Panc1 (cell line): ENCODE data around the gene PSEN2. TPM values are rescaled to one million over a fixed set of nuclear protein-coding genes. Genes with fewer than 3 reads are reported as not detected.
"Not testable (repeated sequence)": the region's sequence is repeated elsewhere in the genome, so short reads cannot be mapped to it uniquely, and the experiment has no call there.

Source experiments
- ATAC-seq: fragments of 200-7000 bp; cut with Tn5 transposase; 2 replicates; pipeline ENCODE4 v1.9.1; 2020; ENCODE audit warnings: mild to moderate bottlenecking, moderate library complexity
- BruUV-seq: library from RNA; stranded (reverse); fragments of 400-500 nt; replicated peaks from 2 replicates; lab custom pipeline; 2021; lab: Mats Ljungman, UMichigan
- CTCF ChIA-PET: fragments of 300-600 bp; sonication (Branson Sonifier 250); formaldehyde crosslinking; loops from one replicate; lab custom pipeline; 2022; ENCODE audit warnings: antibody characterized with exemption; lab: Charles Lee
- POLR2A ChIA-PET: fragments of 300-600 bp; sonication (Branson Sonifier 250); formaldehyde crosslinking; loops from one replicate; lab custom pipeline; 2022; ENCODE audit warnings: antibody characterized with exemption; lab: Charles Lee
- DNase-seq: peaks from one replicate; pipeline ENCODE4 v3.0.0-alpha.2; 2010; ENCODE audit warnings: low read depth, low spot score
- H3K27ac ChIP-seq: 2 replicates; pipeline ENCODE4 v1.5.1; 2011; ENCODE audit warnings: mild to moderate bottlenecking, low read length, inconsistent platforms
- H3K27me3 ChIP-seq: fragments of 200-500 bp; sonication (Bioruptor generic); 2 replicates; pipeline ENCODE4 v1.6.0; 2014; ENCODE audit warnings: low read length, inconsistent platforms; ENCODE audit not compliant: control insufficient read depth, insufficient read depth
- H3K36me3 ChIP-seq: fragments of 200-500 bp; sonication (Bioruptor generic); 2 replicates; pipeline ENCODE4 v1.5.1; 2014; ENCODE audit warnings: inconsistent platforms, mild to moderate bottlenecking, low read length, moderate library complexity; ENCODE audit not compliant: control insufficient read depth, insufficient read depth
- H3K4me1 ChIP-seq: 2 replicates; pipeline ENCODE4 v1.5.1; 2011; ENCODE audit warnings: inconsistent platforms, mild to moderate bottlenecking, low read length, moderate library complexity; ENCODE audit not compliant: control insufficient read depth, insufficient read depth
- H3K4me3 ChIP-seq, 2 experiments: 2 replicates each; pipeline ENCODE4 v1.5.1; 2011 to 2012; ENCODE audit warnings: low read depth in 2 of 2, low read length in 2 of 2, mild to moderate bottlenecking in 2 of 2, inconsistent platforms in 1 of 2, moderate library complexity in 1 of 2
- H3K9me3 ChIP-seq: fragments of 200-500 bp; sonication (Bioruptor generic); 2 replicates; pipeline ENCODE4 v1.5.1; 2014; ENCODE audit warnings: low read depth, mild to moderate bottlenecking, inconsistent platforms, low read length, moderate library complexity; ENCODE audit not compliant: control insufficient read depth, insufficient read depth
- CTCF ChIP-seq: fragments of 450-650 bp; IDR thresholded peaks from 2 replicates; pipeline ENCODE4 v1.5.1; 2017; ENCODE audit warnings: mild to moderate bottlenecking
- POLR2AphosphoS5 ChIP-seq: IDR thresholded peaks from 2 replicates; pipeline ENCODE4 v1.6.1; 2012; ENCODE audit warnings: mild to moderate bottlenecking, low read depth, low read length, moderate library complexity
- REST ChIP-seq, 2 experiments: IDR thresholded peaks; 2 replicates each; pipeline ENCODE4 v1.6.1; 2011 to 2012; ENCODE audit warnings: low read depth in 2 of 2, control low read depth in 1 of 2, low read length in 1 of 2, mild to moderate bottlenecking in 1 of 2, moderate library complexity in 1 of 2; ENCODE audit not compliant: insufficient read depth in 1 of 2
- SIN3A ChIP-seq: IDR thresholded peaks from 2 replicates; pipeline ENCODE4 v1.6.1; 2012; ENCODE audit warnings: low read depth, mild to moderate bottlenecking, low read length, moderate library complexity, borderline replicate concordance; ENCODE audit not compliant: insufficient read depth
- TCF7L2 ChIP-seq: IDR thresholded peaks from 2 replicates; pipeline ENCODE4 v1.6.1; 2011; ENCODE audit warnings: mild to moderate bottlenecking, low read depth, low read length, inconsistent platforms
- in situ Hi-C: cut with HindIII; loops from 2 replicates; pipeline ENCODE4 v1.10.0; 2016; ENCODE audit warnings: low sequenced_read_pairs, low pct_unique_long_range_greater_than_20kb
- intact Hi-C: fragments of 100-400 bp; cut with micrococcal nuclease; formaldehyde crosslinking; loops from one replicate; pipeline ENCODE4 v1.10.0; 2022; ENCODE audit not compliant: unreplicated experiment
- total RNA-seq: library from RNA; stranded (reverse); gene quantifications from one replicate; pipeline ENCODE4 v1.2.1, GENCODE V29; 2021; ENCODE audit not compliant: unreplicated experiment

The PSEN2 gene
- total RNA-seq, 1 experiment from 2014 or later = 33.3 TPM

- Histone ChIP-seq H3K4me1 (peaks cover 4% of the 10 kb centered on the region), H3K27ac (no peak overlapping the region), H3K9me3 (no peaks in the 10 kb centered on the region), H3K4me3 (no peak overlapping the region), H3K36me3 (no peaks in the 10 kb centered on the region), H3K27me3 (no peaks in the 10 kb centered on the region)
- CTCF ChIA-PET = interaction anchor here (0.7 kb wide), 1 partner anchor 110 kb away, joined by 4 read pairs; no protein-coding TSS in a partner anchor
- no peak for ATAC-seq
- no peak for DNase-seq
- in situ Hi-C loops (no loop called here), intact Hi-C loops (no loop called here)
- TF ChIP-seq CTCF = no peak
- TF ChIP-seq REST (IDR thresholded peaks at IDR 0.05; ENCODE audit: insufficient read depth in 1 of 2, low read depth in 2 of 2, low read length in 1 of 2) = no peak
- TF ChIP-seq POLR2AphosphoS5 = no peak
- no peak for TF ChIP-seq SIN3A
- TF ChIP-seq TCF7L2 = no peak
- BruUV-seq = no TSS peak
- POLR2A ChIA-PET = no interaction called here
These were observed 37.8 kb upstream of the PSEN2 start for GRCh38 chr1:226832613-226833012.

GRCh38 chr1:226834179-226834578, 36.2 kb upstream of the PSEN2 start:
- intact Hi-C loops, in situ Hi-C loops, H3K4me1 ChIP-seq, DNase-seq, H3K27me3 ChIP-seq, ATAC-seq, H3K36me3 ChIP-seq, H3K9me3 ChIP-seq, POLR2A ChIA-PET, H3K27ac ChIP-seq, BruUV-seq, H3K4me3 ChIP-seq, CTCF ChIA-PET: not testable (repeated sequence)

- H3K36me3 ChIP-seq, in situ Hi-C loops, DNase-seq, H3K27ac ChIP-seq, CTCF ChIA-PET, H3K4me1 ChIP-seq, H3K4me3 ChIP-seq, intact Hi-C loops, ATAC-seq, BruUV-seq, H3K9me3 ChIP-seq, H3K27me3 ChIP-seq: not testable (repeated sequence)
- POLR2A ChIA-PET = interaction anchor here (0.7 kb wide), 1 partner anchor 43 kb away, joined by 4 read pairs; no protein-coding TSS in a partner anchor
These were observed 35.0 kb upstream of the PSEN2 start for GRCh38 chr1:226835396-226835795.

GRCh38 chr1:226837966-226838365, 32.5 kb upstream of the PSEN2 start:
- POLR2A ChIA-PET, intact Hi-C loops, ATAC-seq, CTCF ChIA-PET, H3K36me3 ChIP-seq, H3K27ac ChIP-seq, H3K4me3 ChIP-seq, DNase-seq, H3K9me3 ChIP-seq, BruUV-seq, H3K4me1 ChIP-seq, in situ Hi-C loops, H3K27me3 ChIP-seq: not testable (repeated sequence)
